HL-60/S4 treated with retinoic acid at 250 ng/mL for 4 days and 3 days (cell line): ENCODE data around the gene EARS2.
"Not testable (repeated sequence)": the region's sequence is repeated elsewhere in the genome, so short reads cannot be mapped to it uniquely, and the experiment has no call there.

Experiments
- in situ Hi-C: fragments of 300-500 bp; cut with MboI; formaldehyde crosslinking; loops from 2 replicates; pipeline ENCODE4 v1.7.0; 2022; ENCODE audit warnings: low sequenced_read_pairs

EARS2 gene

GRCh38 chr16:23556881-23557778, at the start of gene EARS2, which contains the start of gene UBFD1:
TSS of gene EARS2 (minus strand) at chr16:23557350. CDS start at chr16:23557343, 7 bp downstream.
TSS of gene UBFD1 (plus strand) at chr16:23557727. CDS start at chr16:23557743, 16 bp downstream.
- in situ Hi-C loops: no loop called here

GRCh38 chr16:23597003-23597756, 40.0 kb upstream of the EARS2 start:
- in situ Hi-C loops: no loop called here

GRCh38 chr16:23595951-23596720, 39.0 kb upstream of the EARS2 start, which contains the start of gene NDUFAB1:
TSS of gene NDUFAB1 (minus strand) at chr16:23596316. CDS start at chr16:23596290, 26 bp downstream.
- in situ Hi-C loops: no loop called here

- in situ Hi-C loops: no loop called here
Measured at GRCh38 chr16:23595246-23595950, 38.2 kb upstream of the EARS2 start.

GRCh38 chr16:23594186-23594585, 37.0 kb upstream of the EARS2 start:
- in situ Hi-C loops: no loop called here

- in situ Hi-C loops: no loop called here
Measured at GRCh38 chr16:23590181-23590580, 33.0 kb upstream of the EARS2 start.

GRCh38 chr16:23587726-23588125, 30.6 kb upstream of the EARS2 start:
- in situ Hi-C loops: no loop called here

GRCh38 chr16:23584186-23585076, 27.3 kb upstream of the EARS2 start:
- in situ Hi-C loops: no loop called here

GRCh38 chr16:23583271-23583670, 26.1 kb upstream of the EARS2 start:
- in situ Hi-C loops: not testable (repeated sequence)

GRCh38 chr16:23581764-23582163, 24.6 kb upstream of the EARS2 start:
- in situ Hi-C loops: no loop called here

- in situ Hi-C loops: no loop called here
Measured at GRCh38 chr16:23580391-23580790, 23.2 kb upstream of the EARS2 start.

GRCh38 chr16:23579371-23579770, 22.2 kb upstream of the EARS2 start:
- in situ Hi-C loops: no loop called here

GRCh38 chr16:23578101-23578830, 21.1 kb upstream of the EARS2 start:
- in situ Hi-C loops: no loop called here

GRCh38 chr16:23577493-23577892, 20.3 kb upstream of the EARS2 start:
- in situ Hi-C loops: no loop called here

GRCh38 chr16:23575834-23576233, 18.7 kb upstream of the EARS2 start:
- in situ Hi-C loops: no loop called here

- in situ Hi-C loops: no loop called here
Measured at GRCh38 chr16:23573817-23574216, 16.7 kb upstream of the EARS2 start.

- in situ Hi-C loops: no loop called here
Measured at GRCh38 chr16:23572394-23572793, 15.2 kb upstream of the EARS2 start.

- in situ Hi-C loops: no loop called here
Measured at GRCh38 chr16:23571895-23572294, 14.7 kb upstream of the EARS2 start.
